ENCODE results near the gene TNFRSF19. TPM values are rescaled to one million over a fixed set of nuclear protein-coding genes. Genes with fewer than 3 reads are reported as not detected.

Gene TNFRSF19
- total and polyA plus RNA-seq, 10 of the 15 experiments (the other 5 are each of a cell fraction or from before 2014, with no cell fraction given), result 16.4 to 46.2 (median 35.4) TPM

GRCh38 chr13:23605831-23606230 lies 35.6 kb downstream of the TNFRSF19 start:
- Histone ChIP-seq H3K27ac (ENCODE audit: control insufficient read depth, insufficient read depth) (no peak overlapping the region), H2AFZ (ENCODE audit: control insufficient read depth, low read depth, low read length) (no peak overlapping the region), H3K27me3 (replicated peaks in 1 of 2; ENCODE audit: control insufficient read depth in 2 of 2, insufficient read depth in 2 of 2, low read length in 1 of 2) (no peaks in the 10 kb centered on the region), H3K79me2 (ENCODE audit: control insufficient read depth, insufficient read depth, low read length) (peaks cover 4% of the 10 kb centered on the region; the same call in 1 of the 2 replicates), H3K4me1 (ENCODE audit: control insufficient read depth, insufficient read depth, low read length) (peaks cover 16% of the 10 kb centered on the region), H3K9me3 (replicated peaks; ENCODE audit: control insufficient read depth, insufficient read depth, low read length) (no peaks in the 10 kb centered on the region; the same call in 2 of the 3 replicates), H3K36me3 (ENCODE audit: control insufficient read depth in 2 of 2, insufficient read depth in 2 of 2, low read length in 1 of 2) (peaks cover 0 to 4% of the 10 kb centered on the region in 2 experiments; a peak in 1 of 4 replicates), H3K9ac (ENCODE audit: control insufficient read depth, insufficient read depth, low read length) (no peak overlapping the region), H3K4me3 (no peak overlapping the region), H4K20me1 (ENCODE audit: control insufficient read depth, insufficient read depth) (no peaks in the 10 kb centered on the region), H3K4me2 (ENCODE audit: control insufficient read depth, insufficient read depth) (no peak overlapping the region)
- ChIA-PET SMC1A (ENCODE audit: uncharacterized antibody, unreplicated experiment) (interaction anchor here (1.2 to 1.5 kb wide), 2 partner anchors 21 to 35 kb away, joined by 3 read pairs; no protein-coding TSS in a partner anchor), POLR2A (no interaction called here), CTCF (no interaction called here), RAD21 (ENCODE audit: unreplicated experiment) (no interaction called here)
- no TSS peak for BruUV-seq (replicated peaks)
- DNase-seq (ENCODE audit: low read depth, low spot score) (no peak), FAIRE-seq (no peak), ATAC-seq (no peak)
- intact Hi-C loops (cut with micrococcal nuclease; ENCODE audit: unreplicated experiment), result no loop called here
- WGBS (ENCODE audit: insufficient coverage, insufficient replicate concordance, low lambda C conversion rate, missing lambda C conversion rate), result 45% methylated on average over 3 of the region's 3 CpGs
- in situ Hi-C loops (cut with MboI), result no loop called here
- TF ChIP-seq HSF1 (IDR thresholded peaks at IDR 0.05; ENCODE audit: low read depth, low read length) (no peak), BCL11A (IDR thresholded peaks at IDR 0.05; ENCODE audit: low read depth, low read length) (no peak), ZNF384 (IDR thresholded peaks at IDR 0.05; ENCODE audit: borderline replicate concordance, low read depth, low read length) (no peak), SREBF1 (IDR thresholded peaks at IDR 0.05; ENCODE audit: low read length) (no peak), MXI1 (IDR thresholded peaks at IDR 0.05; ENCODE audit: low read depth, low read length) (no peak), NKRF (conservative IDR thresholded peaks at IDR 0.05) (no peak), WRNIP1 (IDR thresholded peaks at IDR 0.05; ENCODE audit: borderline replicate concordance, low read depth, low read length) (no peak), YY1 (IDR thresholded peaks at IDR 0.05; ENCODE audit: low read depth, low read length) (no peak), IRF3 (IDR thresholded peaks at IDR 0.05) (no peak), SIX5 (IDR thresholded peaks at IDR 0.05; ENCODE audit: low read depth, low read length, severe bottlenecking) (no peak), IKZF2 (IDR thresholded peaks at IDR 0.05) (no peak), FOXK2 (IDR thresholded peaks at IDR 0.05) (no peak), HDAC2 (IDR thresholded peaks at IDR 0.05) (no peak), ZNF622 (IDR thresholded peaks at IDR 0.05) (no peak), NFYB (IDR thresholded peaks at IDR 0.05; ENCODE audit: insufficient read depth, low read depth, low read length) (no peak), PRDM15 (CRISPR knock-in tag; IDR thresholded peaks at IDR 0.05) (no peak), ATF3 (IDR thresholded peaks at IDR 0.05; ENCODE audit: borderline replicate concordance, extremely low read depth, low read depth, low read length) (no peak)

All from GM12878 (cell line).